Memory B cell (primary cell): Measurements from ENCODE around the gene RAPGEF3.

Experiments used
- ATAC-seq: fragments of 150-1000 bp; cut with Tn5 transposase; 2 replicates; pipeline ENCODE4 v1.10.0; 2021; ENCODE audit warnings: low read depth, mild to moderate bottlenecking, moderate library complexity
- DNase-seq, 2 donors: peaks; one replicate each; pipeline ENCODE4 v3.0.0; 2022; ENCODE audit warnings: low spot score in 2 of 2
- H3K27ac Mint-ChIP-seq: one replicate; pipeline ENCODE4 v1.8.0; 2022; ENCODE audit warnings: mild to moderate bottlenecking, moderate library complexity, mixed read lengths
- H3K27me3 Mint-ChIP-seq: one replicate; pipeline ENCODE4 v1.8.0; 2022; ENCODE audit warnings: mixed read lengths
- H3K36me3 Mint-ChIP-seq: one replicate; pipeline ENCODE4 v1.8.0; 2022; ENCODE audit warnings: mild to moderate bottlenecking, mixed read lengths
- H3K4me1 Mint-ChIP-seq: one replicate; pipeline ENCODE4 v1.8.0; 2022; ENCODE audit warnings: mixed read lengths
- H3K4me3 Mint-ChIP-seq: one replicate; pipeline ENCODE4 v1.8.0; 2022; ENCODE audit warnings: mild to moderate bottlenecking, moderate library complexity, mixed read lengths
- H3K9me3 Mint-ChIP-seq: one replicate; pipeline ENCODE4 v1.8.0; 2022; ENCODE audit warnings: mixed read lengths

The RAPGEF3 gene

DNA sequence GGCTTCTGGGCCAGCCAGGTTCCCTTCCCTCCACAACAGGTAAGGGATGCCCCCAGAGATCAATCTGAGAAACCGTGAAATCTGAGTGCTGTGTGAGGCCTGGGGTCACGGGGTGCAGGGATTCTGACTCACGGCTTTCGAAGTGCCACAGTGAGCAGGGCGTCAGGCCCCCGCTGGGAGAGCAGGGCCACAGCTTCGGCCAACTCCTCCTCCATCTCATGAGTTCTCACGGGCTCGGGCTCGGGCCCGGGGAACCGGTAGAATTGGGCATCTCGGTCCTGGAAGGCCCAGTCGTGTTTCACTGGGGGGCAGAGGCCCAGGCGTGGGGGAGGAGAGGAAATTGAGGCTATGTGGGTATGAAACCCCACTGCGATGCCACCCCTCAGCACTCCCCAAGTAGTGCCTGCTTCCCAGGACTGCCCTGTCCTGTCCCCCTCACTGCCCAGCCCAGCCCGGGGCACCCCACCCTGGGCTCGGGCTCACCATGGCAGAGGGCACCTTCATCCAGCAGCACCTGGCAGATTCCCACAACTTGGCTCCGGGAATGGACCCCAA, 7.7 kb downstream of the RAPGEF3 start:
- DNase-seq = no peak
- H3K4me1 Mint-ChIP-seq = peaks cover 44% of the 10 kb centered on the region

DNA sequence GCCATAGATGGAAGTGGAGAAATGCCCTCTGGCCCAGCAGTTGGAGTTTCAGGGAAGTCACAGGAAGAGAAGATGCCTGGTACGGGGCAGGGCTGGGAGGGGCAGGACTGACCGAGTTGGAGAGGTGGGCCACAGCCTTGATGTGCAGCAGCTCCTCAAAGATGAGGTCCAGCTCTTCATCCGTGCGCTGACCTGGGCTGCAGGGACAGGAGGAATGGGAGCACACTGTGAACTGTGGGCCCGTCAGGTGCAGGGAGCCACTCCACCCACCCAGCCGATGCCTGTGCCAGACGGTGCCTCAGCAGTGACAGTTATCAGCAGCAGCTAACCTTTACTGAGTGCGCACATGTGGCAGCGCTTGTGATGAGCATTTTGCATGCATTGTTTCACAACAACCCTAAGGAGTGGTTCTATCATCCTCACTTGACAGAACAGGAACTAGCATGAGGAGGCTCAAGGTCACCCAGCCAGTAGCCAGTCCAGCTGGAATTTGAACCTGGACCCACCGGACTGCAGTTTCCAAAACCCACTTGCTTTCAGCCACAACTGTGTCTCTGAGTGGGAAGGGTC, 8.4 kb downstream of the RAPGEF3 start:
- H3K36me3 Mint-ChIP-seq = no peaks in the 10 kb centered on the region
- H3K9me3 Mint-ChIP-seq = no peaks in the 10 kb centered on the region
- H3K4me1 Mint-ChIP-seq = peaks cover 41% of the 10 kb centered on the region
- no peak overlapping the region for H3K27ac Mint-ChIP-seq
- ATAC-seq = no peak
- no peak overlapping the region for H3K4me3 Mint-ChIP-seq
- no peak for DNase-seq
- H3K27me3 Mint-ChIP-seq = no peaks in the 10 kb centered on the region

More for the DNA sequence above, 7.7 kb downstream of the RAPGEF3 start:
- no peaks in the 10 kb centered on the region for H3K27me3 Mint-ChIP-seq
- no peak overlapping the region for H3K27ac Mint-ChIP-seq
- no peaks in the 10 kb centered on the region for H3K36me3 Mint-ChIP-seq
- H3K9me3 Mint-ChIP-seq = no peaks in the 10 kb centered on the region
- no peak for ATAC-seq
- H3K4me3 Mint-ChIP-seq = no peak overlapping the region

DNA sequence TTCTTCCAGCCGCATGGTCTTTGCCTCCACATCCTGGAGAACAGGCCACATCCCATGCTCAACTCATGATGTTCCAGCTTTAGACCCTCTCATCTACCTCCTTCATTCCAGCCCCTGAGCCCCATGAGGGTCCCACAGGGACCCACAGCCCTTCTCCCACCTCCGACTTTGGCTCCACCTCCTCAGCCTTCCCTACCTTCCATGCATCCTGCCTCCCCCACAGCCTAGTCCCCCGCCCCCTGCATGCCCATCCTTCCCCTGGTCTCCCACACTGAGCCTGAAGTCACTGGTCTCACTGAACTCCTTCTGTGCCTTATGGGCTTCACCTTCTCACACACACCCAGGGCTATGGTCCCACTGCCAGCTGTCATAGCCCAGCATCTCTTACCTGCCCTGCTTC, 9.8 kb downstream of the RAPGEF3 start:
- DNase-seq (no peak), ATAC-seq (no peak)
- H3K9me3 Mint-ChIP-seq = no peaks in the 10 kb centered on the region
- peaks cover 37% of the 10 kb centered on the region for H3K4me1 Mint-ChIP-seq
- no peaks in the 10 kb centered on the region for H3K27me3 Mint-ChIP-seq
- H3K36me3 Mint-ChIP-seq = no peaks in the 10 kb centered on the region
- H3K4me3 Mint-ChIP-seq = no peak overlapping the region
- peak overlapping the region; percentile 62 for H3K27ac Mint-ChIP-seq

DNA sequence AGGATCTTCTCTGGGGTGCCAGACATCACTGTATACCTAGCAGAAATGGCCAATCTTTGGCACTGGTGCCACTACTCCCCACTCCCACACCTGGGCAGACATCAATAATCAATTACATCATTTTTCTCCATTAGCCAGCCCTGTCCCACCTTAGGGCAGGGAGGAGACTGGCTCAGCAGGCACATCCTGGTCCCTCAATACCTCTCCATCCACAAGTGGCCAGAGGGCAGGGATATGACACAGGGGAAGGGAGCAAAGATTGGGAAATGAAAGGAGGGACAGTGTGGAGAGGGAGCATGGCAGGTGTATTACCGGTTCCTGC, 10.2 kb downstream of the RAPGEF3 start:
- H3K4me1 Mint-ChIP-seq = peaks cover 39% of the 10 kb centered on the region
- no peak for DNase-seq
- H3K4me3 Mint-ChIP-seq = no peak overlapping the region
- H3K27ac Mint-ChIP-seq = peak overlapping the region; percentile 62
- H3K36me3 Mint-ChIP-seq = no peaks in the 10 kb centered on the region
- H3K27me3 Mint-ChIP-seq = no peaks in the 10 kb centered on the region
- no peak for ATAC-seq
- H3K9me3 Mint-ChIP-seq = no peaks in the 10 kb centered on the region

DNA sequence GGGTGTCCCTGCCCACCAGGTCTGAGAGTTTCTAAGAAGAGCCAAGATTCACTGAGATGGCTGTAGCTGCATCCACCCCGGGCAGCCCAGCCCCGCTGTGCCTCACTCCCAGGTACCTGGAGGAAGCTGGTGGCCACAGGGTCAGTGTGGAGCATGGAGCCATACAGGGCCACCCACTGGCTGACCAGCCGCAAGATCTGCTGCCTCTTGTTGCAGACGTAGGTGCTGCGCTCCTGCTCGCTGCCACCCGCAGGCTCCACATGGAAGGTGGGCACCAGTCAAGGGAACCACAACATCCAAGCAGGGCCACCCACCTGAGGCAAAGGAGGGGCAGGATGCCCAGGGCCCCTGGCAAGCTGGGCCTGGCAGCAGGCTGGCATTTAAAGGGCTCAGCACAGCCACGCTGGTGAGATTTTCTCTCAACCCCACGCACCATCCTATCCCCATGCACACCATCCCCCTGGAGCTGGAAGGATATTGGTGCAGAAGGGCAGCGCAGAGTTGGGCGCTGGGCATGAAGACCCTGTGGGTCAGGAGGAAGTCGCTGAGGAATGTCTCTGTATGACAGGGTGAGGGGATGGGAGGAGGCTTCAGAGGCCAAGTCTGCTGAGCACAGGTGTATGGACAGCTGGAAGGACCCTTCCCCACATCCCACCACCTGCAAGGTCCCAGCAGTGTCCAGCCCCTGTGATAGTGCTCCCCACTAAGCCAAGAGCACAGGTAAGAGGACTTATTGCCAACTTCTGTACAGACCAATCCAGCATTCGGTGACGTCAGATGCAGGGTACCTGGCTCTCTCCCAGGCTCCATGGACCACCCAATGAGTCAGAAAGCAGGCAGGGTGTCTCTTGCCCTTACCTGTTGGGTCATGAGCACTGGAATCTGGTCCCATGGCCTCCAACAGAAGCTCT, 10.8 kb downstream of the RAPGEF3 start:
- no peaks in the 10 kb centered on the region for H3K9me3 Mint-ChIP-seq
- no peak overlapping the region for H3K27ac Mint-ChIP-seq
- H3K4me3 Mint-ChIP-seq = no peak overlapping the region
- H3K27me3 Mint-ChIP-seq = no peaks in the 10 kb centered on the region
- ATAC-seq (no peak), DNase-seq (no peak)
- peaks cover 40% of the 10 kb centered on the region for H3K4me1 Mint-ChIP-seq
- H3K36me3 Mint-ChIP-seq = no peaks in the 10 kb centered on the region

DNA sequence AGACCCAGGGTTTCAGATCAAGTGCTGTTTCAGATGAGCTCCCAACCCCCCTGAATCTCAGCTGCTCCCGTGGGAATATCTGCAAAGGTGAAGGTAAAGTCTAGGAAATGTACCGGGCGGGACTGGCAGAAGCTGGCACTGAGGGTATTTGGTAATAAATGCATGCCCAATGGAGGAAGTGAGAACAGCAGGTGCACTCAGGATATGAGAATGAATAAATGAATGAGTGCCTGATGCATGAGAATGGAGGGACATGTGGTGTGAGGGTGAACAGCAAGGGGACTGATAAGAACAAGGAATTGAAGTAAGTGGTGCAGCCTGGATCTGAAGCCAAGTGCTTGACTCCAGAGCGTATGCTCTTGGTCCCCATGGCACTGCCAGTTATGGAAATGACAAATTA, 11.6 kb downstream of the RAPGEF3 start:
- Mint-ChIP-seq H3K36me3 (no peaks in the 10 kb centered on the region), H3K27ac (no peak overlapping the region), H3K9me3 (no peaks in the 10 kb centered on the region), H3K4me3 (peak overlapping the region; percentile 6), H3K4me1 (peaks cover 43% of the 10 kb centered on the region), H3K27me3 (no peaks in the 10 kb centered on the region)
- ATAC-seq (peak; percentile 94), DNase-seq (peak in 1 of 2 donors; percentile 46)

DNA sequence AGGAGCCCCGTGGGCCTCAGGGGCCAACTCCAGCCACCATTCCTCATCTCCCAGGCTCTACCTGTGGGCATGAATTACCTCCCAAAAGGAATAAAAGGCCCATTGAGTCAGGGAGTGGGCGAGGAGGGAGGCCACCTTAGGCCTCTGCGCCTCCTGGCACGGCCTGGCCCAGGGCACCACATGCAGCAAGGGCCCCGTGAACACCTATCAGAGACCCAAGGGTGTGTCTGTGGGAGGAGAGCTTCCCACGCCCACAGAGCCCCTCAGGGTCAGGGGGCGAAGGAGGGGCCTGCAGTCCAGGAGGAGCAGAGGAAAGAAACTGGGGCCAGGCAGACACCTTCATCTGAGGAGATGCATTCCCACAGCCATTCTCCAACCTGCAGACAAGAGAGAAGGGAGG, 12.2 kb downstream of the RAPGEF3 start:
- no peaks in the 10 kb centered on the region for H3K27me3 Mint-ChIP-seq
- ATAC-seq = no peak
- no peaks in the 10 kb centered on the region for H3K36me3 Mint-ChIP-seq
- H3K4me1 Mint-ChIP-seq = peaks cover 45% of the 10 kb centered on the region
- H3K27ac Mint-ChIP-seq = no peak overlapping the region
- peak overlapping the region; percentile 18 for H3K4me3 Mint-ChIP-seq
- DNase-seq = no peak
- no peaks in the 10 kb centered on the region for H3K9me3 Mint-ChIP-seq

DNA sequence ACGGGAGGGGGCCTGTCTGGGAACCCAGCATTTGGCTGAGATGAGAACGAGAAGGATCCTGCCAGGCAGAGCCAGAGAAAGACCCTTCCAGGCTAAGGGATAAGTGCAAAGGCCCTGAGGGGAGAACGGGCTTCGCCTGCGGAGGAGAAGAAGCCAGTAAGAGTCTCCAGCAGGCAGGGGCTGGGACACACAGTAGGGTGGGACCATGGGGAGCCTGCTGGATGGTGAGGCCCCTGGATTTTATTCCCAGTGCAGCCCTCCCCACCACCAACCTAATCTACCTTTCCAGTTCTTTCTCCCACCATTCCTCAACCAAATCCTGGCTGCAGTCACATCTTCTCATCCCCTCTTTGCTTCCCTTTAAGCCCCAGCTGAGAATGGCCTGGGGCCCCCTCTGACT, 12.6 kb downstream of the RAPGEF3 start:
- no peaks in the 10 kb centered on the region for H3K9me3 Mint-ChIP-seq
- H3K4me1 Mint-ChIP-seq = peaks cover 50% of the 10 kb centered on the region
- H3K27me3 Mint-ChIP-seq = no peaks in the 10 kb centered on the region
- ATAC-seq (no peak), DNase-seq (no peak)
- no peaks in the 10 kb centered on the region for H3K36me3 Mint-ChIP-seq
- H3K27ac Mint-ChIP-seq = no peak overlapping the region
- H3K4me3 Mint-ChIP-seq = no peak overlapping the region

DNA sequence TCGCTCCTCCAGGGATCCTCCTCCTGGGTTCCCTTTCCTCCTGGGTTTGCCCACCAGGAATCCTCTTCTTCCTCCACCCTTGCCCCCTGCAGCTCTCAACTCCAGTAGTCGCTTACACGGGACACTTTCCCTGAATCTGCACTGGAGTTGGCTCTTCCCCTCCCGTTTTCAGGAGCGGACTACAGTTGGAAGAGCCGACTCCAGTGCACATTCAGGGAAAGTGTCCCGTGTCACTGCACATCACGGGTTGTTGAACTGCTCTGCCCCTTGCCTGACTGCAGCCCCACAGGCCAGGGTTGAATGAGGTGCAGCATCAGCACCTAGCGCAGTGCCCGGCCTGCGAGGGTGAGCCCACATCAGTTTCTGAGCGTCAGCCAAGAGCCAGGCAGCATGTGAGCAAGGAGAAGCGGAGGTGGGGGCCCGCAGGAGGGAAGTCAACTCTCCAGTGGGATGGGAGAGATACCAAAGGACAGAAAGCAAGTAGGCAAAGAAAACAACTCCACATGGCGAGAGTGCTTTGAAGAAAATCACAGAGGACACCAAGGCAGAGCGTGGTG, 13.1 kb downstream of the RAPGEF3 start:
- Mint-ChIP-seq H3K4me3 (no peak overlapping the region), H3K36me3 (no peaks in the 10 kb centered on the region), H3K27ac (no peak overlapping the region), H3K27me3 (no peaks in the 10 kb centered on the region), H3K9me3 (no peaks in the 10 kb centered on the region), H3K4me1 (peaks cover 55% of the 10 kb centered on the region)
- DNase-seq (no peak), ATAC-seq (no peak)

DNA sequence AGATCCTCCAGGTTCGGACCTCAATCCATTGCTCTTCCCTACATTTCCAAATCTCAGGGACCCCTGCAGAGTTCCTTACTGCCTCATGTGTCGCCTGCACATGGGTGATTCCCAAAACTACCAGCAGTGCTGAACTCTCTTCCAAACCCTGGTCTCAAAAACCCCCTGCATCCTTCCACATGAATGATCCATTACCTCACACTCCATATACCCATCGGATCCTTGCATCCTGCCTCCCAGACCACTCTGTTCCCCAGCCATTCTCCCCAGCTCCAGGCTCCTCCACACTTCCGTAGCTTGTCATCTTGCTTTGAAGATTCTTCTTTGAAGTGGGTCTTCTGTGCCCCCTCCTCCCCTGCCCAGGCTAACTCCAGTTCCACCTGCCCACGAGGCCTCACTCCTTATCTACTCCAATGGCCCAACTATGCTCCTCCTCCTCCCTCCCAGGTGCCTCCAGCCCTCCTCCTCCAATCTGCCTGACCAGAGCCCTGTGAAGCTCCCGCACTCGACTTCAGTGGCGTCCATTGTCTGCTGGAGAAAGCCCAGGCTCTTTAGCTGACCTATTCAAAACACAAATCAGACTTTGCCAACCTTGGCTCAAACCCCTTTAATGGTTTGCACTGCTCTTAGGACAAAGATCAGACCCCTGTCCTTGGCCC, 13.8 kb downstream of the RAPGEF3 start:
- Mint-ChIP-seq H3K27ac (no peak overlapping the region), H3K9me3 (no peaks in the 10 kb centered on the region), H3K4me3 (no peak overlapping the region), H3K27me3 (no peaks in the 10 kb centered on the region), H3K4me1 (peaks cover 60% of the 10 kb centered on the region), H3K36me3 (no peaks in the 10 kb centered on the region)
- no peak for DNase-seq
- ATAC-seq = no peak

DNA sequence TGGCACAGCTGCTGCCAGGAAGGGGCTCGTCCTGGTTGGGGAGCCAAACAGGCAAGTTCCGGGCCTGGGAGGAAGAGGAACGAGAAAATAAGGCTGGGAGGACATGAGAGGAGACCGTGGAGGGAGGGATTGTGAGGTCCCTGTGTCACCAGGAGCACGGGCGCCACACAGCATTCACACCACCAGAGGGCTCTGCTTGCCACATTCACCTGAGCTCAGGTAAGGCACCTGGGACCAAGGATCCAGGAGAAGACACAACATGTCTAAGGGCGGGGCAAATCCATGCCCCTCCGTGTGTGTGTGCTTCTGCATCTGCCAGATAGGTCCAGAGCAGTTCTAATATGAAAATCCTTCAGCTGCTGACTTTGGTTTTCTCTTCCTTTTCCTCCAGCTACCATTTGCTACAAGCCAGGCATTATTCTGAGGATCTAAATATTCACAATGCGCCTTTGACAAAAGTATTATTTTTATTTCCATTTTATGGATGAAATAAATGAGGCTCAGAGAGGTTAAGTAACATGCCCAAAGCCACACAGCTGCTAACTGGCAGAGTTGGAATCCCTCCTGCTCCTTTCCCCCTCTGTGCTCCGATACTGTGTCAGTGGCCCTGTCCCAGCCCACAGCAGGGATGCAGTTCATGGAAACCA, 14.6 kb downstream of the RAPGEF3 start:
- Mint-ChIP-seq H3K4me1 (peaks cover 61% of the 10 kb centered on the region), H3K27ac (no peak overlapping the region), H3K9me3 (no peaks in the 10 kb centered on the region), H3K4me3 (no peak overlapping the region), H3K36me3 (no peaks in the 10 kb centered on the region), H3K27me3 (no peaks in the 10 kb centered on the region)
- ATAC-seq (no peak), DNase-seq (peak in 1 of 2 donors; percentile 32)

DNA sequence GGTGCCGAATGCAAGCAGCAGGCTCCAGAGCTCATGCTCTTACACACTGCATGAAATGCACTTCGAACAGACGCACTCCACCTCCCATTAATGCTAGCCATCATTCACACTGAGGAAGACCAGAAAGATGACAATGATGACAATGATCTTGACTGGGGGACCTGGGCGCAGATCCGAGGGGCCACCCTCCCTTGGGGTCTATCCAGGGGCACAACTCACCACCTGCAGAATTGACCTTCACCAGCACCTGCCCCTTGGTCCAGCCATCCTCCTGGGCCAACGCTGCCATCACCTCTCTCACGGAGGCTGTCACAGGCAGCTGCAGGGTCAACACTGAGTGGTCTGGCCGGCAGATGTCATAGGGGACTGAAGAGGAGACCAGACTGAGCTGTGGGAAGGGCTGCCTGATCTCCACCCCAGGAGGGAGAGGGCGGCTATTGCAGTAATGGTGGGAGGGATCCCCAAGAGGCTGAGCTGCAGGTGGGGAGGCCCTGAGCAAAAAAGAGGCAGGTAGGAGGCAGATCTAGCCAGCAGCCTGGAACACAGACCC, 15.3 kb downstream of the RAPGEF3 start:
- no peak for ATAC-seq
- Mint-ChIP-seq H3K36me3 (no peaks in the 10 kb centered on the region), H3K27ac (no peak overlapping the region), H3K27me3 (no peaks in the 10 kb centered on the region), H3K9me3 (no peaks in the 10 kb centered on the region), H3K4me1 (peaks cover 62% of the 10 kb centered on the region), H3K4me3 (no peak overlapping the region)
- no peak for DNase-seq

DNA sequence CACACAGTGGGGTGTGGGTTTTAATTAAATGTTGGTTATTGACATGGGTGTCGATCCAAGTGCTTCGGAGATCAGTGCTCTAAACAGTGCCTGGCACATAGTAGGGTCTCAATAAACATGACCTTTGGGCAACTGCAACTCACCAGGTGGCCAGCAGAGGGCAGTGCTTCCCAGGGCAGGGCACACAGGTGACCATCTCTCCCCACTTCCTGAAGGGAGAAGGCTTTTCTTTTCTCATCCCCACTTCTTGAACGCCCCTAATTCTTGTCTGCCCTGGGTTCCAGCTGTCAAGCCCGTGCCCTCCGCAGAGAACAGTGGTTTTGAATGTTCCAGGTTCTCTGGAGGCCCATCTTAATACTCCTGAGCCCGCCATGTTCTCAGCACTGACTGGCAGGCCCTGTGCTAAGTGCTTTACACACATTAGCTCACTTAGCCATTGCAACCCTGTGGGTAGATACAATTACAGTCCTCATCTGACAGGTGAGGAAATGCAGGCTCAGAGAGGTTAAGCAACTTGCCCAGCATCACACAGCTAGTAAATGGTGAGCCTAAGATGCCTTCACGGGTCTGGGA, 16.3 kb downstream of the RAPGEF3 start:
- no peaks in the 10 kb centered on the region for H3K27me3 Mint-ChIP-seq
- no peak overlapping the region for H3K4me3 Mint-ChIP-seq
- ATAC-seq (peak; percentile 21), DNase-seq (peak; percentile 74 to 78)
- H3K4me1 Mint-ChIP-seq = peaks cover 61% of the 10 kb centered on the region
- H3K36me3 Mint-ChIP-seq = no peaks in the 10 kb centered on the region
- no peak overlapping the region for H3K27ac Mint-ChIP-seq
- no peaks in the 10 kb centered on the region for H3K9me3 Mint-ChIP-seq
